Epithelial cell of umbilical artery (primary cell): ENCODE data around the gene ZP4. TPM values are rescaled to one million over a fixed set of nuclear protein-coding genes. Genes with fewer than 3 reads are reported as not detected.

Experiments used
- total RNA-seq: library from RNA; depleted of rRNA; stranded (reverse); fragments of >200 nt; gene quantifications from 2 replicates; pipeline ENCODE4 v1.2.3, GENCODE V29; 2014

ZP4 gene
- total RNA-seq: not detected in 2 replicates

DNA sequence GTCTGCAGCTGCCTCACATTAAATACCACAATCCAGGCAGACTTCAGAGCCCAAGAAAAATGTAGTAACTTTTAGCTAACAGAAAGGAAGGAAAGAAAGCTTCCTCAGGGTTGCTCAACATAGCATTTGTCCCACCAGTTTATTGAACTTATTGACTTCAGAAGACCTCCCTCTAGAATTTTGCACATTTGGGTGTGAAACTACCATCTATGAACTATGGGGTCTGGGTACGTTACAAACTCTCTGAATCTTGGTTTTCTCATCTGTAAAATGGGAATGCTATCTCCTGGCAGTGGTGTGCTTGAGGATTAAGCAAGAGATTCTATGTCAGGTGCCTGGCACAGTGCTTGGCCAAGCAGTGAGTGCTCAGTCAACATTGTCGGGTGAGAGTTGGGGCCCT is at the start of gene ZP4:
TSS of gene ZP4 (minus strand) at position 101 of the 400 bp plus-strand sequence. CDS start 287 bp downstream, outside the sequence.

